GM12801 (cell line): ENCODE data around the gene COASY.

Source experiments
- CTCF ChIP-seq: IDR thresholded peaks from one replicate; pipeline ENCODE4 v1.5.1; 2011; ENCODE audit warnings: control low read depth; ENCODE audit not compliant: insufficient read length; ENCODE audit errors: extremely low read depth

COASY gene

GRCh38 chr17:42538482-42538881 lies 23.5 kb upstream of the COASY start:
- TF ChIP-seq CTCF, result no peak

GRCh38 chr17:42541041-42541833 lies 20.7 kb upstream of the COASY start:
- no peak for TF ChIP-seq CTCF

- no peak for TF ChIP-seq CTCF
Observed at GRCh38 chr17:42543190-42544079, 18.5 kb upstream of the COASY start.

- no peak for TF ChIP-seq CTCF
Observed at GRCh38 chr17:42544874-42545283, 17.1 kb upstream of the COASY start.

GRCh38 chr17:42547001-42547461 lies 14.9 kb upstream of the COASY start:
- no peak for TF ChIP-seq CTCF

GRCh38 chr17:42547698-42548069 lies 14.3 kb upstream of the COASY start:
- TF ChIP-seq CTCF, result no peak

GRCh38 chr17:42548070-42548837 lies 13.7 kb upstream of the COASY start:
- no peak for TF ChIP-seq CTCF
